Measurements from ENCODE around the gene SLC66A1.

Gene SLC66A1

GRCh38 chr1:19344372-19344810 is 32.3 kb downstream of the SLC66A1 start:
- peak in 1 of 2 donors; percentile 45 for DNase-seq

DNA sequence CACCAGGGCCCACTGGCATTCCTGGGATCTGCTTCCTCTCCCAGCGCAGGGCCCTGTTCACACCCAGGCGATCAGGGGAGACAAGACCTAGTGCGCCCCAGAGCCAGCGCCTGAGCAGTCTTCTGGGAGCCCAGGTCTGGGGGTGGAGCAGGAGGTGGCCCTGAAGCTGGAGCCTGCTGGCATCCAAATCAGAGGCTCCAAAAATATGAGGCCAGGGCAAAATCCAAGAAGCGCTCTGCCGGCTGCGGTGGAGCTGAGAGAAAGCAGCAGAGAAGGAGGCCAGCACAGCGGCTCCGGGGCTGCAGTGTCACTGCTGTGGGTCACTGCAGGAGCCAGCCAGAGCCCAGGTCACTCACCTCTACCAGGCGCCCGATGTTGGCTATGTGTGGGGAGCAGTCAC is 32.7 kb downstream of the SLC66A1 start:
- no peak for DNase-seq

GRCh38 chr1:19345391-19345790 is 33.3 kb downstream of the SLC66A1 start:
- no peak for DNase-seq

GRCh38 chr1:19346026-19346425 is 33.9 kb downstream of the SLC66A1 start:
- no peak for DNase-seq

DNA sequence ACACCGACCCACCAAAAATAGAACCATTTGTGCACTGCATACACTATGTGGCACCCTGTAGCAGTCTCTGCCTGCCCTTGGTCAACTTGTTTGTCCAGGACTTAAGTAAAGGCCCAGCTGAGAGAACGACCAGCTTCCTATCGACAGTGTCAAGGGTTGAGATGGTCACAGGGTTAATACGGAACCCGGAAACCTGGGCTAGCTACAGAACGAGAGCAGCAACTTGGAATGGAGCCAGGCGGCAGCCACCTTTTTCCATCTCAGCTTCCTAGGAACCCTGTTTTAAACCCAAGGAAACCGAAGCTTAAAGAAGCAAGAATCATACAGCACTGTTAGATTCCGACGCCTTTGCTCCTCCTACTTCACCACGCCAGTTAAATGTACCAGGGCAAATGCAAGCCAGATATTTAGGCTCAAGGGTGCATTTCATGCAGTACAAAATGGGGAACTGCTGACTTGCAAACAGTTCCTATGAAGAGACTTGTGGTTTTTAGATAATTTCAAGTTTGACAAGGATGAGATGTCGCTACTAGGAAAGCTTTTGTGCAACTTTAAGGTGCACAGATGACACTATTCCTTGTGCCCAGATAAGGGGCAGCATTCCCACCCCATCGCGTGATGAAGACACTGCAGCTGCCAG is 35.5 kb downstream of the SLC66A1 start:
- DNase-seq, result no peak

DNA sequence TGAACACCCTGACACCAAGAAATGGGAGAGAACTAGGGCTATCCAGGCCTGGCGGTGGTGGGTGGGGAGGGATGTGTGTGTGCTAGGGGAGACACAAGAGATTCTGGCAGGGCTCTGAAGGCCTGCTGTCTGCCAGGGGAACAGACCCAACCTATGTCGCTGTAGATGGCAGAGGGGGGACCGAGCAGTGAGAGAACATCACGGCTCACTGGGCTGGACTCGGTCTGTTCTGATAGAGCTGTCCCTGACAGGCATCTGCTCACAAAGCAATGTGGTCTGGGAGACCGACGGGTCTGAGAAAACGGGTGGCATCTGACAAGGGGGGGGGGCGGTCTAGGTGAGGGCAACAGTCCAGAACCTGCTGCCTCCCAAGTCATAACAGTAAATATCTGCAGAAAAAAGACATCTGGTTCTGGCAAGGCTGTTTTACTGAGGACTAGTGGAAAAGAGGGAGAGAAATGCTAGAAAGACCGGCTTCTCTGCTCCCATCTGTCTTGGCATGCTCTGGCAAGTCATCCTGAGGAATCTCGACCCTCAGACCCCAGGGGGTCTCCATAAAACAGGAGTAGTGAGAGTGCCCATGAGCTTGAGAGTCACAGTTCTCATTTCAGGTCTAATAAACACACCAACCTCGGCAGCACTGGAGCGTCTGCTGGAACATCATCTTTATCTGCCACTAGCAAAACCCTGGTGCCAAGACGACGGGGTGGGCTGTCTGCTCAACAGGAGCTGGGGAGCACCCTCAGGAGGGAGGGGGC is 36.5 kb downstream of the SLC66A1 start:
- no peak for DNase-seq

DNA sequence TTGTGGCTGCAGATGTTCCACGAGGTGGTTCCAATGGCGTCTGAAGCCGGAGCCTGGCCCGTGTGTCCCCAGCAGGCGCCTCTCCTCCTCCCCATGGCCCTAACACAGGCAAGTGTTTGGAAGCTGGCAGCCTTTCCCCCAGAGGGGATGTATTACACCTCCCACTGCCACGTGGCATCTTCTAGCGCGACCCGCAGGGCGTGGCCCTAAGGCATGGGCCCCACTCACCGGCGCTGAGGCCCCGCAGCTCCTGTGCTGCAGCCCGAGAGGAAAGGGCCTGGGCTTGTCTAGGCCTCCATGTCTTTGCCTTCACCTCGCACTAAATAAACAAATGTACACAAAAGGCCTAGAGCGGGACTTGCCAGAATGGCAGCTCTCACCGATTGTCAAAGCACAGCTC is 37.9 kb downstream of the SLC66A1 start:
- DNase-seq, result no peak

- no peak for DNase-seq
These were observed 38.4 kb downstream of the SLC66A1 start for GRCh38 chr1:19350566-19350965.

- DNase-seq, result no peak
These were observed 39.7 kb downstream of the SLC66A1 start for GRCh38 chr1:19351873-19352272.

- DNase-seq, result no peak
These were observed 40.7 kb downstream of the SLC66A1 start for GRCh38 chr1:19352839-19353238.

DNA sequence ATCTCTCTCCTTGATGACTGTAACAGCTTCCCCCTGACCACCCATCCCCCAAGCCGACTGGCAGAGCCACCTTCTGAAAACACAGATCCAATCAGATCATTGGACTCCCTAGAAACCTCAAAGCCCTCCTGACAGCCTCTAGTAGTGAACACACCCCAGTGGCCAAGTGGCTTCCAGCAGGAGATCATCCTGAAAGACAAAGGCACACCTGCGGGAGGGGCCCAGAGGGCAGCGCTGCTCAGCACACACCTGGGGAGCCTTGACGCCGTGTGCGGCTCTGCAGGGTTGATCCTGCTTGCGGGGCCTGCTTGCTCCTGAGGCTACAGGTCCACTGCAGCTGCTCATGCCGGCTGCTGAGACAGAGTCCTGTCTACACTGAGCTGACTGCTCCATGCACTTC is 41.5 kb downstream of the SLC66A1 start:
- DNase-seq, result no peak

DNA sequence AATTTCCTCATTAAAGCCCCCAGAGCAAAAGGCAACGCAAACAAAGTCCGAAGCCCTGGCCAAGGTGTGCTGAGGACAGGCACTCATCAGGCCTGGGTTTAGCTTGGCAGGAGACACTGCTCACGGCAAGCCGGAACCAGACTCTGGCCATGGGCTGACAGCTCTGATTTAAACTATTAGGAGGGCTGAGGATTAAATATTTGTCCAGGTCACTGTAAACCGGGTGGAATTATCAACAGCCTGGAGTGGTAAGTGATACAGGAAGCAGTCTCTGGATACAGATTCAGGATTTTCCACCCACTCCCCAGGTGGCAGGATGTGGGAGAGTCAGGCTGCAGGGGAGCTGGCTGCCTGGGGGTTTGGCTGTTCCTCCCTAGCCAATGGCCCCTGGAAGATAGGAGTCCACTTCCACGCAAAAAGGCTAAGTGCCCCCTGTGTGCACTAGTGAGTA is 42.4 kb downstream of the SLC66A1 start:
- DNase-seq, result no peak

GRCh38 chr1:19356266-19356665 is 44.1 kb downstream of the SLC66A1 start:
- DNase-seq, result no peak

- DNase-seq, result no peak
These were observed 45.3 kb downstream of the SLC66A1 start for GRCh38 chr1:19357299-19357986.

DNA sequence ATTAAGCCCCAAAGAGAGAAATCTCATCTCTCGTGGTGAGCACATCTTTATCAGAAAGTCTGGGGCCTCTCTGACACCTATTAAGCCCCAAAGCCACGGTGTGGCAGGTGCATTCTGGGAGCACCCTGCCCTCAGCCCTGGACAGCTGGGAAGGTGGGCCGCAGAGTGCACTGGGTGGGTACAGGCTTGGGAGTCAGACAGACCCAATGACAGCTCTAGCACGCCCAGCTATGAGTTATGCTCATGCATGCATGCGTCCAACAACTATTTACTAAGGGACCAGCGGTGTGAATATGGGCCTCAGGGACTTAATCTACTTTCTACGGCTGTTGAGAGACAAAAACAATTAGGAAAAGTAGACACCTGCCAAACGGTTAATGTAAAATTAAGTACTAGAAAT is 46.6 kb downstream of the SLC66A1 start:
- DNase-seq, result no peak

DNA sequence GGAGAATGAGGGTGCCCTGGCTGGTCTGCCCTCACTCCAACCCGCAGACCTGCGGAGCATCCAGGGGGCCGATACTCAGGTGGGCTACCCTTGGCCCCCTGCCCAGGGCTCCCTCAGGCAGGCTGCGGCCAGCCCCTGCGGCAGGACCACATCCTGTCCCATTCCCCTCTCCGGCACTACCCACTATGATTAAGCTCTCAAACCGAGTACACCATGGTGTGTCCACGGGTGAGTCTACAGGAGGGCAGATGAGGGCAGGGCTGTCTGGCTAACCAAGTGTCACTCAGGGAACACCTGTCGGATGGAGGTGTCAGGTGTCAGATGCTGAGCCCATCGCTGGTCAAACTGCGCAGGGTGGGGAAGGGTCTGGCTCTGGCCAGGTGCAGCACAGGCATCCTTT is 47.2 kb downstream of the SLC66A1 start:
- DNase-seq, result no peak

- DNase-seq, result no peak
These were observed 47.9 kb downstream of the SLC66A1 start for GRCh38 chr1:19360016-19360415.

DNA sequence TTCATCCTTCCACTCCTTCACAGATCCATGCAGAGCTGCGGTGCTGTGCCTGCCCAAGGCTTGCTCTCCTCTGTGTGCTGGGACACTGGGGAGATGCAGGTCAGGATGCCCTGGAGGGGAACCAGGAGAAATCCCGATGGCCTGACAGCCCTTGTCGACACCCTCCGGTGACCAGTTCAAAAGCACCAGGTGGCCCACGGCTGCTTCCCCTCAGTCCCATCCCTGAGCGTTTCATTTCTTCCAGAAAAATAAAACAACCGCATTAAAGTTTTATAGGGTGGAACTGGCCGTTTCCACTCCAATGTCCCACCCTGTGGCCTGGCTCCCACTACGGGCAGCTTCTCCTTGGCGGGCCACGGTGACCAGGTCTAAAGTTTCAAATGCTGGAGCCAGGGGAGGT is 48.3 kb downstream of the SLC66A1 start:
- DNase-seq, result no peak

DNA sequence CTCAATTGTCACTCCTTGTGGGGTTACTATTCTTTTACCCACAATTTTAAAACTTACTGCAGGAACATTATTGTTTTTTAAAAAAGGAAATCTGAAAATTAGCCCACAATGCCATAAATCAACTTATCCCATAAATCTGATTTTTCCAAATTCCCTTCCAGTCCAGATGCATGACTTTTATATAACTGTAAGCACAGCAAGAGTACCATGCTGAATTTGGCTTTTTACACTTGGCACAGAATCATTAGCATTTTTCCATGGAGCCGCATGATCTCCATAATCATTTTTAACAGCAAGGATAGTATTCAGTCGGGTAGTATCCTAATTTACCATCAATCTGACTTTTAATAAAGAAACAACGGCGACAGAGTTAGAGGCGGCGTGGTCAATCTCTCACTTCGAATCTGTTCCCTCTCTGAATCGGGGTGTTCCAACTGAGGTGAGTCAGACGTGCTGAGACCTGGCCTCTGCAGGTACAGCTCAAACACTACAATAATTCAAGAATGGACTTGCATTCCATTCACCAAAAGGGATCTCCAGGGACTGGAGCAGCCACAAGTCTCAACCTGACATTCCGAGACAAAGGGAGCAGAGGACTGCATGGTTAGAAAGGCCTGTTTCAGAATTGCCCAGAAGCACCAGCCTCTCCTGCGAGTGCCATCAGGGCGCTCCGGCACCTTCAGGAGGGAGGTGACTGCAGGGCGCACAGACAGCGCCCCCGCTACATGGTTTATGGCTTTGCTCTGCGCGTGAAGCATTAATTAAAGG is 48.9 kb downstream of the SLC66A1 start:
- DNase-seq, result no peak

DNA sequence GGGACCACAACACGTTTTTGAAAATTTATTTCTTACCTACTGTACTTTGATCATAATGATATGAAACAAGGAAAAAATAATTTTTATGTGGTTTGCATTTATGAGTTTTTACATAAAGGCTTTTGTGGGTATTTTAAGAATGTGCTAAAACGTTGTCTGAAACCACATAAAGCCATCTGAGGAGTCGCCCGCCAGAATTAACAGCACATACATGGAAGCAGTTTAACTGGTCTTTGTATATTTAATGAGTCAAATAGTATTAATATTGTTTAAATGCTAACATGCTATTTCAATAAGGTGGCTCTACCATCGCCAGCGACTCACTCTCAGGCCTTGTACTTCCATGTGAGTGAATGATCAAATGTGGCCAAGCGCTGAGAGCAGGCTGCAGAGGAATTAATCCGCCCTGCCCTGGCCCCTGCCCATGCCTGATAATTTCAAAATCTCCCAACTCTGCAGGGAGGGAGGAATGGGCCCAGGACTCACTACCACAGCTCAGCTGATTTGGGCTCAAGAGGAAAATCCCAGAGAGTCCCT is 49.6 kb downstream of the SLC66A1 start:
- no peak for DNase-seq

DNA sequence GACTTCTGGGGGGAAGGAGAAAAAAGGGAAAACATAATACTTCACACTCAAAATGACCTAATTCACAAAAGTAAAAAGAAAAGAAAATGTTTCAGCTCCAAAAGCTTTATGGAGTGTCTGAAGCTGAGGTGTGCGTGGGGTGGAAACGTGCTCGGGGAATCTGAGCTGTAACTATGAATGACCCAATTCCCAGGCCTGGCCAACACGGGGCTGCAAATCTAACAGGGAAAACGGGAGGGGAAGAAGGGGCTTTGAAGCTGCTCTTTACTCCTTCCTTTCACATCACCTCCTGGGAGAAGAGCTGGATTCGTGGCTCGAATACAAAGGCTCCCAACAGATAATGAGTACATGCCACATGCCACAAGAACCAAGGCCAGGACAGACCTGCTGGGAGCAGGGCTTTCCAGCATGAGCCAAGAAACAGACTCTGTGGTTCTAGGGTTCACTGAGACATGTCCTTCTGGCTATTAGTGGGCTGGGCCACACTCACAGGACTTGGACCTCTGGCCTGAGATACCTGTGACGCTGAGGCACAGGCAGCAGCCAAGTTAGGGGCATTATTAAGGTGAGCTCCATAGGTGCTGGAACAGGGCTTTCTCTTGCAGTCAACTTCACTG is 51.5 kb downstream of the SLC66A1 start:
- DNase-seq, result no peak

DNA sequence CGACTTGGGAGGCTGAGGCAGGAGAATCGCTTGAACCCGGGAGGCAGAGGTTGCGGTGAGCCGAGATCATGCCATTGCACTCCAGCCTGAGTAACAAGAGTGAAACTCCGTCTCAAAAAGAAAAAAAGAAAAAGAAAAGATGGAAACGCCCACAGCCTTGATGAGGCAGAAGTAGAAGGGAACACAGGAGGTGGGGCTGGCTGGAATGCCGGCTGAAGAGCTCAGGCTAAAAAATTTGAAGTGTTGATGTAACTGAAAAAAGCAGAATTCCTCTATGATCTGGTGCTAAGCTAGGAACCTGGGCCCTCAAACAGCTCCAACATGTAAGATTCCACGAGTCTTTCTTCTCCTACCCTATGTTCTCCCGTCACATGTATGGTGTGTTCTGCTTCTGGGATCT is 53.6 kb downstream of the SLC66A1 start:
- DNase-seq, result no peak

Data from CD4-positive, alpha-beta T cell treated with Interferon alpha-2 for 1 hour (primary cell).